ENCODE data around the gene SHANK3.
"Not testable (repeated sequence)": the region's sequence is repeated elsewhere in the genome, so short reads cannot be mapped to it uniquely, and the experiment has no call there.

The SHANK3 gene

DNA sequence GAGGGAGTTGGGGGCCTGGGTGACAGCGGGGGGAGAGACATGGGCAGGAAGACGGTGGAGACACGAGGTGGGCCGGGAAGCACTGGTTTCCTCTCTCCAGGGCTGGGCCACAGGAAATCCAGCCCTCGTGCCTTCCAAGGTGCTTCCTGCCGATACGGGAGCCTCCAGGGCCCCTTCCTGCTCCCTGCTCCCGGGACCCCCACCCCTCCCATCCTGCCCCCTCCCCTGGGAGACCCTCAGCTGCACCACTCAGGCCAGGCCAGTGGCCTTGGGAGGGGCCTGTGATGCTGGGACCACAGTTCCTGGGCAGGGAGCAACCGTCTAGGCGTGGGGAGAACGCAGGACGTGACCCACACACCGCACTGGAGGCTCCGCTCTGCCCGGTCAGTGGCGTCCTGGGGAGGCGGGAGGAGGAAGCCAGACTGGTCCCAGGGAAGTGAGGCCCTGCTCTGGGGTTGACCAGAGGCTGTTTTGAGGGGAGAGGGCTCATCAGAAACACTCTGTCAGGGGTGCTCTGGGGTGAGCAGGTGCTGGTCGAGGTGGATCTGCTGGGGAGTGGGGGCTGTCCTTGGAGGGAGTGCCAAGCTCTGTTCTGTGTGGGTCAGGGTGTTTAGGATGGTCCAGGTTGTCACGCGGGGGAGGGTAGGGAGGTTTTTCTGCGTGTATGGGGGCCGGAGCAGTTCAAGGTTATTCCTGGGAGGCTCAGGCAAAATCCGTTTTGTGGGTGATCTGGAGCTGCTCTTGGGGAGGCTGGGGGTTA, at the start of gene SHANK3:
TSS of gene SHANK3 (plus strand) at position 353 of the 760 bp plus-strand sequence.
- no peak for DNase-seq

DNA sequence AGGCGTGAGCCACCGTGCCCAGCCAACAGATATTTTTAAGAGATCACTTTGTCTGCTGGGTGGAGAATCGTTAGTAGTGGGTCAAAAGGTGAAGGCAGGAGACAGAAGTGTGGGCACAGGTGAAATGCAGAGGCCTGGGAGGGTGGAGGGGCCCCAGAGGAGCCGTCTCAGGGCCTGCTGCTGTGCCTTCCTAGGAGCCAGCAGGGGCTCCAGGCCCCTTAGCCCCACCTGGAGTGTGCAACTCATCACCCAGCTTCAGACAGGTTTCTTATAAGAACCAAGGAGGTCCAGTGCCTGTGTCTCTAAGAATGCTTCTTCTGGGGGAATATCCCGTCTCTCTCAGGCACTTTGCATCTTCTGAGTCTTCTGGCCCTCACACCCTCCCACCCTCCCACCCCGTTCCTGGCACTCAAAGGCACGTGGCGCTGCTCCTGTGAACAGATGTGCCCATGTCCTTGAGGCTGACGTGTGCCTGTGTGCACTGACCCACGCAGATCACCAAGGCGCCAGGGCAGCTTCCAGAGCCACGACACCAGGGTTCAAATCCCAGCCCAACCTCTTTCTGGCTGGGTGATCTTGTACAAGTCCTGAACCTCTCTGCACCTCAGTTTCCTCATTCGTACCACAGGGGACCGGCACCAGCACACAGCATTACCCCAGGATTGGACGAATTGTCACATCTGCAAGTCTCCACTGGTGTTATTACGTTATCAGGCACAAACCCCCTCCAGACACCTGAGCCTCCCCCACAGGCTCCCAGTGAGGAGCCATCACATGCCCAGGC, 48.1 kb upstream of the SHANK3 start:
- no peak for DNase-seq

DNA sequence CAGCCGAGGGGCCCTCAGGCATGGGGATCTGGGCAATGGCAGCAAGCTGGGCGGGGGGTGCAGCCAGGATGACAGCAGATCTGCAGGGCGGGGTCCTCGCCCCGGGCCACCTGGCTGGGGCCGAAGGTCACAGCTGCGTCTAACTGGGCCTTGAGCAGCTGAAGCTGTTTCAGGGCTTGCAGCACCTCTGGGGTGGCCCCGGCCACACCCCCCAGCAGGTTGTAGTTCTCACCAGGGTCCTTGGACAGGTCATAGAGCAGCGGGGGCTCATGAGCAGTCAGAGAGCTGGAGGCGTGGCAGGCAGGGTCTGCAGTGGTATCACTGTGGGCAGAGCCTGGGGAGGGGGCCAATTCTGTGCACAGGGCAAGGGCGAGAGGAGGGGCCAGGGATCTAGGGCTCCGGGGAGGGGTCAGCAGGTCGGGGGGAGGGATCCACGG, 47.5 kb upstream of the SHANK3 start:
- no peak for DNase-seq

DNA sequence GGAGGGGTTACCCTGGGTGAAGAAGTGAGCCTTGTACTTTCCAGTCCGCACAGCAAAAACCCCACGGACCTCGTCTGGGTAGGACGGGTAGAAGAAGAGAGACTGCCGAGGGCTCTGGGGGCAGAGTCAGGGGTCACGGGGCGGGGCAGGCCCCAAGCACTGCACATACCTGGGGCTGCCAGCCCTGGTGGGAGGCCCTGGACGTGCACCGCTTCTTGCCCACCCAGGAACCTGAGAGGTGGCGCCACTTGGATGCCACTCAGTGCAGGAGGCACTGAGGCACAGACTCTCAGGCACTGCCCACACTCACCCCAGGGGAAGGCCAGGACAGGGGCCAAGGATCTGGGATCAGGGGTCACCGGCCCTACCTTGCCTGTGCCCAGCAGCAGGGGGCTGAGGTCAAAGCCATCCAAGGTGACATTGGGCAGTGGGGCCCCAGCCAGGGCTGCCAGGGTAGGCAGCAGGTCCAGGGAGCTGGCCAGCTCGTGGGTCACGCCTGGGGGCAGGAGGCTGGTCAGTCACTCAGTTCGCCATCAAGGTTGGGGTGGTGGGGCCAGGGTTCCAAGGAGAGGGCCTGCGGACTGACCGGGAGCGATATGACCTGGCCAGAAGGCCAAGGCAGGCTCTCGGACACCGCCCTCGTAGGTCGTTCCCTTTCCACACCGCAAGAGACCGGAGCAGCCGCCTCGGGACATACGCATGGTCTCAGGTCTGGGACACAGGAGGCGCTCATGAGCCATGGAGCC, 46.9 kb upstream of the SHANK3 start:
- no peak for DNase-seq

DNA sequence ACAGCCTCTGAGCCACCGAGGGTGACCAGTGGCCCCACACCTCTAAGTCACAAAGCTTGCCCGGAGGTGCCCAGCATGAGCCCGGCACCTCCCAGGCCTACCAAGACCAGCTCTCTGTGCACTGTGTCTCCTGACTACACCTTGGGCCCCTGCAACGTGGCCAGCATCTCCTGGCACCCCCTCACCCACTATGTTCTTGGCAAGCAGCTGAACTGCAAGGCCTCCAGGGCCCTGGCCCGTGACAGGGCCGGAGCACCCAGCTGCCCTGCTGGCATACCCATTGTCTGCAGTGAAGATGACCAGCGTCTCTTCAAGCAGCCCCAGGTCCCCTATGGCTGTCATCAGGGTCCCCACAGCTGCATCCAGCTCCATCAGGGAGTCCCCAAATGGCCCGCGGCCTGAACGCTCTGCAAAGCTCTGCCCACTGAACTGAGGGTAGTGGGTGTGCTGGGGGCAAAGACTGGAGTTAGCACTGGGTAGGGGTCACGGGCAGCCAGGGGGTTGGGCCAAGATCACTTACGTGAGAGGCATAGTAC, 46.2 kb upstream of the SHANK3 start:
- no peak for DNase-seq

DNA sequence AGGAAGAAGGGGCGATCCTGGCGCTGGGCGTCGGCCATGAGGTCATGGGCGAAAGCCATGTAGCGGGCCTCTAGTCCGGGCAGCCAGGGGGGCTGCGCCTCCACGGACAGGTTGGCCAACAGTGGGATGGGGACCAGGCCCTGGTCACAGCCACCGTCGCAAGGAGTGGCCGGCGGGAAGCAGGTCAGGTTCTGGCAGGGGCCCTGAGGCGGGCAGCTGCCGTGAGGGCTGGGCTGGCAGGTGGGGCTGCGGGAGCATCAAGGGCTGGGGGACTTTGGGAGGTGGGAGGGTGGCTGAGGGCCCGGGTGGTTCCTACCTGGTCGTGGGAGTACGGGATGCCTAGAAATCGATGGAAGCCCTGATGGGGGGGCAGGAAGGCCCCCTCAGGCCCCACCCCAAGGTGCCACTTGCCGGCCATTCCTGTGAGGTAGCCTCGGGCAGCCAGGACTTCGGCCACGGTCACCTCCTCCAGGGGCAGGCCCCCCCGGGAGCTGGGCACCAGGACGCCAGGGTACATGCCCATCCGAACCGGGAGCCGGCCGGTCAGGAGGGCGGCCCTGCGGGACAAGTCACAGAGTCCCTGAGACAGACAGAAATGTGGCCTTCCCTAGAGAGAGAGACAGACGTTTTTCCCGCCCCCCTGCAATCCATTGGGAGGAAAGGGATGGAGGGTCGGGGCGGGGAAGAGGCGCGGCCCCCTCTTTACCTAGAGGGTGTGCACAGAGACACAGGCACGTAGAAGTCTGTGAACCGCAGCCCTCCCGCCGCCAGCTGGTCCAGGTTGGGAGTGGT, 45.6 kb upstream of the SHANK3 start:
- DNase-seq, result no peak

DNA sequence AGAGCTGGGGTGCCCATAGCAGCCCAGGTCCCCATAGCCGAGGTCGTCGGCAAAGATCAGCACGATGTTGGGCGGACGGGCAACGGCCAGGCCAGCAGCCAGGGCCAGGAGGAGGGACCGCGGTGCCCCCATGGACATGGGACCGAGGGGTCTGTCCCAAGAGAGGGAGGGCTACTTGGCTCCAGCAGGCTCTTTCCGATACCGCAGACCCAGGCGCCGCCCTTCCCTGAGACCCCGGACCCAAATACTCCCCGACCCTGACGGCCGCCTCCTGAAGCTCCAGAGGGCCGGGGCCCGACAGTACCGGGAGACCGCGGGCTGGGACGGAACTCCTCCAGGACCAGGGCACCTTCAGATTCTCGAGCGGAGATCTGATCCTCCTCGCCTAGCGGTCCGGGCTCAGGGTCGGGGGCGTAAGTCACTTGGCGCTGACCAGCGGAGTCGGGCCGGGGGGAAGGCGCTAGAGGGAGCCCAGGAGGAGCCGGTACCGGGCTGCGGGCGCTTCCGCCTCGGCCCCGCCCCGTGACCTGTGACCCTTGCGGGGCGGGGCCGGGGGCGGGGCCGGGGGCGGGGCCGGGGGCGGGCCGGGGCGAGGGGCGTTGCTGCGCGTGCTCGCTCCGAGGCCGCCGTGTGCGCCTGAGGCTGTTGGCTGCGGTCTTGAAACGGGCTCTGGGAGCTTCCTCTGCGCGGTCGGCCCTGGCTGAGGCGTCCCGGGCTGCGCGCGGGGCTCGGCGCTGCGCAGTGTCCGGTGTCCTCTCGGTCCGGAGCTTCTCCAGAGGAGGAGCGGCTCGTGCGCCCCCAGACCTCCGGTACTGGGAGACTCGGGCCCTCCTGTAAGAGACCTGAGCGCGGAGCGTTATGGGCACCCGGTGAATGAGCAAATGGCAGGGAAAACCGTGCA, 44.7 kb upstream of the SHANK3 start, which contains the start of gene ARSA:
TSS of gene ARSA (minus strand) at position 511 of the 901 bp plus-strand sequence. CDS start at position 138, 373 bp downstream.
- peak; percentile 42 for DNase-seq

DNA sequence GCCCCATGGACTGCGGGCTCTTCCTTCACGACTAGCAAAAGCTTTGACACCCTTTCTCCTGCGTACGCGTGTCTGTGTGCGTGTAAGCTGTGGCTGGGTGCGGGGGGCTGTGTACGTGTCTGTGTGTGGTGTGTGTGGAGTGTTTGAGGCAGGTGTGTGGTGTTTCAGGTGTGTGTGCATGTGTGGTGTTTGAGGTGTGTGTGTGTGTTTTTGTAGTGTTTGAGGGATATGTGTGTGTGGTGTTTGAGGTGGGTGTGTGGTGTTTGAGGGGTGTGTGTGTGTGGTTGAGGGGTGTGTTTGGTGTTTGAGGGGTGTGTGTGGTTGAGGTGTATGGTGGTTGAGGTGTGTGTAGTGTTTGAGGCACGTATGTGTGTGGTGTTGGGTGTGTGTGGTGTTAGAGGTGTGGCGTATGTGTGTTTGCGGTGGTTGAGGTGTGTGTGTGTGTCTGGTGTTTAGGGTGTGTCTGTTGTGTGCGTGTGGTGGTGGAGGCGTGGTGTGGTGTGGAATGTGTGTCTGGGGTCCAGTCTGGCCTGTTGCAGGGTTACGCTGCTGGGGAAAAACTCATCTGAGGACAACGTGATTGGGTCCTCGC, 44.0 kb upstream of the SHANK3 start:
- no peak for DNase-seq

DNA sequence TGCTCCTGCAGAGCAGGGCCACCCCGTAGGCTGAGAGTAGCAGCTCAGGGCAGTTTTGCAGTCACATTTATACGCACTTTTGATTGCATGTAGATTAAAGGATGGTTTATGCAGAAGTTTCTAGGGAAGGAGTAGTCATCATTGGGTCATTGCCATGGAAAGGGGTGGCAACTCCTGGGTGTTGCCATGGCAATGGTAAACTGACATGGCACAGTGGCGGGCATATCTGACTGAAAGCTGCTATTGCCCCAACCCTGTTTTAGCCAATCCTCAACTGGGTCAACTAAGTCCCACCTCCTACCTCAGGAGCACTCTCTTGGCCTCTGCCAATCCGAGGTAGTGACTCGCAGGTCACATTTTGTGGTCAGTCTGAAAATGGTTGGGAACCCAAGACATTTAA, 42.2 kb upstream of the SHANK3 start:
- no peak for DNase-seq

DNA sequence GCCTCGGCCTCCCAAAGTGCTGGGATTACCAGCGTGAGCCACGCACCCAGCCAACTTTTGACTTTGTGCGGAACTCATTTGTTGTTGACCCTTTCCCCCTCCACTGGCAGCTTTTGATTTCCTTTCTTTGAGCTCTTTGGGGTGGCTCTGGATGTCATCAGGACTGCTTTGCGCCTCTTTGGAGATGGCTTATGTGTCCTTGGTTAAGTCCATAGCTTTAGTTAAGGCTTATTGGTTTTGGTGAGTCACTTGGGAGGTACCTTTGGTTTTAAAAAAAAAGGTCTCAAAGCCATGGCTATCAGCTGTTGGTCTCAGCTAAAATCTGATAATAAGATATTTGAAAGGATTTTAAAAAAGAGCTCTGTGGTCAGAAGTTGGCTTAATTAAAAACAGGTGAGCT, 39.5 kb upstream of the SHANK3 start:
- no peak for DNase-seq

DNA sequence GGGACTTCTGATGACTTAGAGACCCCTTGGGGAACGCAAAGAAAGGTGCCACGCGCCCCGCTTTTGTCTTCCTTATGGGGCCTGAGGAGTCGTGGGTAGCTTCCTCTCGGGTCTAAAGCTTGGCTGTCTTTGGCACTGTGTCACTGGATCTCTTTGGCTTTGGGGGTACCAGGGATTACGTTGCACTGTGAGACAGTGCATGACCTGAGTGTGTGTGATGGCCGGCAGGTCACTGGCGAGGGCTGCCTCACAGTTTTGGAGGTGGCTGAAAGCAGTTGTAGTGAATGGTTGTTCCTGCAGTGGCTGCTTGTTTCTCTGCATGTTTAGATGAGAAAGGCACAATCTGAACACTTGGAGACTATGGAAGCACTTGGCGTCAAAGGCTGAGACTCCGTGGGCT, 38.9 kb upstream of the SHANK3 start:
- no peak for DNase-seq

DNA sequence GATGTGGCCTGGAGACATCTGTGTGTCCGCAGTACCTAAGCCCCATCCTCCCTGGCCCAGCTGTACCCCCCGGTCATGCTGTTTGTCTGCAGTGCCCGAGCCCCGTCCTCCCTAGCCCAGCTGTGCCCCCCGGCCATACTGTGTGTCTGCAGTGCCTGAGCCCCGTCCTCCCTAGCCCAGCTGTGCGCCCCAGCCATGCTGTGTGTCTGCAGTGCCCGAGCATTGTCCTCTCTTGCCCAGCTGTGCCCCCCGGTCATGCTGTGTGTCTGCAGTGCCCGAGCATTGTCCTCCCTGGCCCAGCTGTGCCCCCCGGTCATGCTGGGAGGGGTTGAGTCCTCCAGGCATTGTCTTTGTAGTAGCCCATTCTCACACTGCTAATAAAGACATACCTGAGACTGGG, 37.0 kb upstream of the SHANK3 start:
- DNase-seq, result no peak

DNA sequence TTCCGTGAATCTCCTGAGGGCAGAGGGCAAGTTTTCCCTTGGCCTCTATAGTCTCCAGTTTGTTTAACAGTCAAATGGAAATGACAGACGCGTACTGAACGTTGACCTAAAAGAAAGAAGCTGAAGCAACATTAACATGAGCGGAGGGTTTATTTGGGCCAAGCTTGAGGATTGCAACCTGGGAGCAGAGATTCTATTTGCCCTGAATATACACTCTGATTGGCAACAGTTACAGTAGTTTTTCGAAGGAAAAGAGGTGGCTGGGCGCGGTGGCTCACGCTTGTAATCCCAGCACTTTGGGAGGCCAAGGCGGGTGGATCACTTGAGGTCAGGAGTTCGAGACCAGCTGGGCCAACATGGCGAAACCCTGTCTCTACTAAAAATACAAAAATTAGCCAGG, 32.3 kb upstream of the SHANK3 start:
- DNase-seq, result not testable (repeated sequence)

DNA sequence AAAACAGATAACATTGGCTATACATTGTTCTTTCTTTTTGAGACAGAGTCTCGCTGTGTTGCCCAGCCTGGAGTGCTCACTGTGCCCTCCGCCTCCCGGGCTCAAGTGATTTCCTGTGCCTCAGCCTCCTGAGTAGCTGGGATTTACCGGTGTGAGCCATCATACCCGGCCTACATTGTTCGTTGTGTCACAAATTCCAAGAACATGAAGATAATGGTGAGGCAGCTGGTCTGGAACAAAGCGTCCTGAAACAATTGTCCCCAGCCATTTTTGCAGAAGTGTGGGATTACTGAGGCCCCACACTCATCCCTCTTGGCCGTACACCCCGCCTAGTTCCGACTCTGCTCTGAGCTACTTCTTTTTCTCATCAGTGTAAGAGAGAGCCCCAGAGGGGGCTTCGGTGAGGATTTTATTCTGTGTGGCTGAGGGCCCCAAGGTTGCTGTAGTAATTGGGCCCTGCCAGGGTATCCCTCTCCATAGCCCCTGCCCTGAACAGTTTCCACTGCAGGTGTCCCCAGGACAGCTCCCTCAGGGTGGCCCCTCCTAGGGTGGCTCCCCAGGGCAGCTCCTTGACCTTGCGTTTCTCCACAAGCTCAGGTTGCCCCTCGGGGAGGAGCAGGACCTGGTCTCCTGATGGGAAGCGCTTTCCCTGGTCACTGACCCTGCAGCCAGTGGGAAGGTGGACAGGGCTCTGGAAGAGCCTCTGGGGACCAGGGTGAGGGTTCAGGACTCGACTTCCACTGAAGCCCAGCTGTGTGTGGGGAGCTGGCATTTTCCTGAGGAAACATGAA, 31.6 kb upstream of the SHANK3 start:
- DNase-seq, result no peak

DNA sequence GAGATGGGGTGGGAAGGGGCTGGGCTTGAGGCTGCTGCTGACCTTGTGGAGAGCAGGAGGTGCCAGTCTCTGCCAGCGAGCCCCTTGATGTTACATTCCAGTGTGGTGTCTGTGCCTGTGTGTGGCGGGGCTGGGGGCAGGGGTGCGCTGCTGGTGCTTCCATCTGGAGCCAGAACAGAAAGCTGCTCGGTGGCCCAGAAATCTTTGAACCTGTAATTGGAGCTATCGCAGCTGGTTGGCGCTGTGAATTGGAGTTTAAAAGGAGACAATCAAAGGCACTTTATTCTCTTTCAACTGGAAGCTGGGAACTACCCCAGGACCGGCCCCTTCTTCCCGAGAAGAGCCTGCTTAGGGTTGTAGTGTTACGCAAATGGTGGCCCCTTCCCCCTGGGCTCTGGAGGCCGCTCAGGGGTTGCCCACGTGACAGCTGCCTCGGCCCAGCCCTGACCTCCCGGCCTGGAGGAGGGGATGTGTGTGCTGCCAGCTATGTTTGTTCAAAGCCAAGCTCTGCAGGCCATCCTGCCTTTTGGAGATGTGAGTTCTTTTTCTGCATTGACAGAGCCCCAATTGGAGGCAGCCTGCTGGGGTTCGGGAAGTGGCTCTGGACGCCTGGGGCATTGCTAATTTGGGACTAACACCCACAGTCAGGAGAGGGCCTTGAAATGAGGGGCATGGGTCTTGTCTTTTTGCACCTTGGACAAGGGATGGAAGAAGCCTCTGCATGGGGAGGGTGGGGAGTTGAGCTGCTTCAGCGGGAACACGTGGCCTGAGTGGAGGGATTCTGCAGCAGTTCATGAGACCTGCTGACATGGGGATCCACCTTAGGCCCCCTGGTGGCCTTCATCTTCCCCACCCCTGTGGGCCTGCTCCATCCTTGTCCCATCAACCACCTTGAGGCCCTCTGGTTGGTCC, 30.7 kb upstream of the SHANK3 start:
- DNase-seq, result no peak

DNA sequence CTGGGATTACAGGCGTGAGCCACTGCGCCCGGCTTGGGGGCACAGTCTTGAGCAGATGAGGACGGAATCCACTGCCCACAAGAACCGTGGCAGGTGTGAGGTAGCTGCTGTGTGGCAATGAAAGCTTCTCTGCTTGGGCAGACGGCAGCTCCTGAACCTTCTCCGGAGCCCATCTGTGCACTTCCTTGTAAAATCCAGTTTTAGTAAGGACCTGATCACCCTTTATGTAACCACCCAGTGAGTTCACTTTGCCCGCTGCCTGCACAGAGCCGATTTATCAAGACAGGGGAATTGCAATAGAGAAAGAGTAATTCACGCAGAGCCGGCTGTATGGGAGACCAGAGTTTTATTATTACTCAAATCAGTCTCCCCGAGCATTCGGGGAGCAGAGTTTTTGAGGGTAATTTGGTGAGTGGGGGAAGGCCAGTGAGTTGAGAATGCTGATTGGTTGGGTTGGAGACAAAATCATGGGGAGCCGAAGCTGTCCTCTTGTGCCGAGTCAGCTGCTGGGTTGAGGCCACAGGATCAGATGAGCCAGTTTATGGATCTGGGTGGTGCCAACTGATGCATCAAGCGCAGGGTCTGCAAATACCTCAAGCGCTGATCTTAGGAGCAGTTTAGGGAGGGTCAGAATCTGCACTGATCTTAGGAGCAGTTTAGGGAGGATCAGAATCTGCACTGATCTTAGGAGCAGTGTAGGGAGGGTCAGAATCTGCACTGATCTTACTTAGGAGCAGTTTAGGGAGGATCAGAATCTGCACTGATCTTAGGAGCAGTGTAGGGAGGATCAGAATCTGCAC, 29.4 kb upstream of the SHANK3 start:
- not testable (repeated sequence) for DNase-seq

DNA sequence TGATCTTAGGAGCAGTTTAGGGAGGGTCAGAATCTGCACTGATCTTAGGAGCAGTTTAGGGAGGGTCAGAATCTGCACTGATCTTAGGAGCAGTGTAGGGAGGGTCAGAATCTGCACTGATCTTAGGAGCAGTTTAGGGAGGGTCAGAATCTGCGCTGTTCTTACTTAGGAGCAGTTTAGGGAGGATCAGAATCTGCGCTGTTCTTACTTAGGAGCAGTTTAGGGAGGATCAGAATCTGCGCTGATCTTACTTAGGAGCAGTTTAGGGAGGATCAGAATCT, 28.9 kb upstream of the SHANK3 start:
- DNase-seq, result not testable (repeated sequence)

DNA sequence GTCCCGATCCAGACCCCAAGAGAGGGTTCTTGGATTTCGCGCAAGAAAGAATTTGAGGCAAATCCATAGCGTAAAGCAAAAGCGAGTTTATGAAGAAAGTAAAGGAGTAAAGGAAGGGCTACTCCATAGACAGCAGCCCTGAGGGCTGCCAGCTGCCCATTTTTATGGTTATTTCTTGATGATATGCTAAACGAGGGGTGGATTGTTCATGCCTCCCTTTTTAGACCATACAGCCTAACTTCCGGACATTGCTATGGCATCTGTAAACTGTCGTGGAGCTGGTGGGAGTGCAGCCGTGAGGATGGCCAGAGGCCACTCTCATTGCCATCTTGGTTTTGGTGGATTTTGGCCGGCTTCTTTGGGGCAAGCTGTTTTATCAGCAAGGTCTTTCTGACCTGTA, 19.4 kb upstream of the SHANK3 start:
- DNase-seq, result no peak

Measured in SHP77 treated with DMSO at 0.1 percent for 48 hours (cell line).